GM21737 (cell line): ENCODE data around the gene PIK3AP1.
A peak's percentile ranks its signal among the peaks of the same experiment; 100 is the strongest.

Source experiments
- ATAC-seq: cut with Tn5 transposase; IDR thresholded peaks from one replicate; pipeline ENCODE4 v1.9.1; 2021; ENCODE audit warnings: mild to moderate bottlenecking, moderate library complexity; ENCODE audit not compliant: unreplicated experiment

Gene PIK3AP1

GRCh38 chr10:96648297-96648696 lies 72.0 kb downstream of the PIK3AP1 start:
- ATAC-seq: no peak

GRCh38 chr10:96647466-96647865 lies 72.8 kb downstream of the PIK3AP1 start:
- no peak for ATAC-seq

- ATAC-seq: no peak
Observed at GRCh38 chr10:96646751-96647166, 73.6 kb downstream of the PIK3AP1 start.

DNA sequence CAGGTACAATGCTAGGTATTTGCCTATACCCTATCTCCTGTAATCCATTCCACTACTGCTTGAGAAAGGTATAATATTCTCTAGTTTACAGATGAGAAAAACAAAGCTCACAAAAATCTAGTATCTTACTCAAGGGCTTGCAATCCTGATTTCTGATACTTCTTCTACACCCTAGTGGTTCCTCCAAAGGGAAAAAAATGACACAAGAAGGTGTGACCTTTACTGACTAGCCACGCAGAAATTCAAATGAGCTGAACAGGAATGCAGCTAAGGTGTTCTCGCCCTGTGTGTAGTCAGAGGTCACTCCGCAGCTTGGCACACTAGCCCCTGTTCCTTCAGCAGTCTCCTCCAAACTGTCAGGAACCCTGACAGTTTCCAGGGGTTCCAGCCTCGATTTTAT lies 74.0 kb downstream of the PIK3AP1 start:
- ATAC-seq: no peak

DNA sequence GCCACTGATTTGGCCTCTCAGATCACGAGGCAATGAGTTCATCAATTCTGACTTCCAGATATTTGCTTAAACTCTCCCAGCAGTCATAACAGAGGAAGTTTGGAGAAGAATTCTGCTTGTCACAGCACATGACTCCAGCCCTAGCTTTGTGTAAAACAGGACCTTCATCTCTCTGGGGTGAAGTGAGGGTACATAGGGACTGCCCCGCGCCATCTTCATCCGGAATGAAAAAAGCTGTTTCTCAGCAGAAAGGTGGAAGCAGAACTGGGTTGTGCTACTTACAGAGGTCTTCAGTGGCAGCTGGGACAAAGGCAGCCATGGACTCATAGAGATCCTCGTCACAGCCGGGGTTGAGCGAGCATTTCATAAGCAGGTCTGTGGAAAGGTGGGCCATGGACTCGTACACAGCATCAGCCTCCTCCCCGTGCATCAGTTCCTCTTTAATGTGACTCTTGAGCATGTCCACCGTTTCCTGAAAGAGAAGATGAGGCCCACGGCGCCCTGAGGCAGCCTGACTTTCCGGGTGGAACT lies 75.1 kb downstream of the PIK3AP1 start:
- ATAC-seq: peak; percentile 53

DNA sequence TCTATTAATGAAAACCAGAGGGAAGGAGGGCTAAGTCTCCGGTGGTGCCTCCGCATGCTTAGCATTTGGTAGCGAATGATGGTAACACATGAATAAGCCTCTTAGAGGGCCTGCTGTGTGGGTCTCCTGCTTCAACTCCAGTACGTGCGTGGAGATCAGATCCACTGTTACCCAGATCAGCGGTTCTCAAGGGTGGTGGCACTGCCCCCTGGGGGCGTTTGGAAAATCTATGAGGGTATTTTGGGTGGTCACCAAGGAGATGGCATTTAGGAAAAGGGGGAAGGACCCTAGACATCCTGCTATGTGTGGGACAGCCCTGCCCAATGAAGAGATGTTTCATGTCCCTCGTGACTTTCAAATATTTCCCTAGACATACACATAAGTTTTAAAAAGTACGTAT lies 76.4 kb downstream of the PIK3AP1 start:
- no peak for ATAC-seq

DNA sequence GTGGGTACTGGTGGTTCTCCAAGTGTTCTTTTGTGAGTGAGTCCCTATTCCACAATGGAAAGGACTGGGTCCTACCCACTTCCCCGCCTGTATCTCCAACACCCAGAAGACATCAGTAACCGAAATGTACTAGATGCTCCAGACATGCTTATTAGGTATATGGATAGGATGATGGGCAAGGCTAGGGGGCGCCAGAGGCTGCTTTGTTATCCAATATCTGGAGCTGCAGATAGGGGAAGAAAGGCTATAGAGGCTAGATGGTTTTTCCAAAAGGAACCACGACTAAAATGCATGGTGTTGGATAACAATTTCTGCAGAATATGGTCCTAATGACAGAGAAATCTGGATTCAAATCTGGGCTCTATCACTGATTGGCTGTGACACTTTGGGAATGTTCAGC lies 77.3 kb downstream of the PIK3AP1 start:
- no peak for ATAC-seq

GRCh38 chr10:96642530-96642929 lies 77.8 kb downstream of the PIK3AP1 start:
- ATAC-seq: no peak

DNA sequence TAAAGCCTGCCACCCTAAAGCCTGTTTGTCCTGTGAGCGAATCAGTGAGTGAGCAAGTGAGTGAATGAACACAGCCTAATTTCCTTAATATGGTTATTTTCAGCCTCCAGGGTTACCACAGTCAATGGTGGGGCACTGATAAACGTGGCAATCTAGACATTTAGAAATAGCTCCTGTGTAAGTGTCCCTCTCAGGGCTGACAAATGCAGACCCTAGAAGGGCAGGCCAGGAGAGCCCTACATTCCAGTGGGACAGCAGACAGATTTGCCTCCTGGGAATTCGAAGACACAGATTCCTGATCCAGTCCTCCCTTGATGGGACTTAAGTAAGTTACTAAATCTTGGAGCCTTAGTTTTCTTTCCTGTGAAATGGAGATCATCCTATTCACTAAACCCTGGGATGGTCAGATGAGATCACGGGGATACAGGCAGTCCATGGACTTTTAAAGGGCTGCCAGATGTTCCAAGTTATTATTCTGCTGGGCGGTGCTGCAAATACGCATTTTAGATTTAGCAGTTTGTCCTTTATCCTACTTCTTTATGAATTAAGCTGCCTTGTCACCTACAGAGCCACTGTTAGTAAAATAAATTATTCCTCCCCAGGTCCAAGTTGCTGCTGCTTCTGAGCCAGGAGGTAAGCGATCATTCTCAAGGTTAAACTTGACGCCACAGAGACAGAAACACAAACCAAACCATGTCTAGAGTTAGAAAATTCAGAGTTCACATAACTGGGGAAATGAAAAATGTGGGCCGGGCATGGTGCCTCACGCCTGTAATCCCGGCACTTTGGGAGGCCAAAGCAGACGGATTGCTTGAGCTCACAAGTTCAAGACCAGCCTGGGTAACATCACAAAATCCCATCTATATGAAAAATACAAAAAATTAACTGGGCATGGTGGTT lies 78.7 kb downstream of the PIK3AP1 start:
- no peak for ATAC-seq

- no peak for ATAC-seq
Observed at GRCh38 chr10:96639899-96640298, 80.4 kb downstream of the PIK3AP1 start.

- ATAC-seq: no peak
Observed at GRCh38 chr10:96638696-96639095, 81.6 kb downstream of the PIK3AP1 start.

DNA sequence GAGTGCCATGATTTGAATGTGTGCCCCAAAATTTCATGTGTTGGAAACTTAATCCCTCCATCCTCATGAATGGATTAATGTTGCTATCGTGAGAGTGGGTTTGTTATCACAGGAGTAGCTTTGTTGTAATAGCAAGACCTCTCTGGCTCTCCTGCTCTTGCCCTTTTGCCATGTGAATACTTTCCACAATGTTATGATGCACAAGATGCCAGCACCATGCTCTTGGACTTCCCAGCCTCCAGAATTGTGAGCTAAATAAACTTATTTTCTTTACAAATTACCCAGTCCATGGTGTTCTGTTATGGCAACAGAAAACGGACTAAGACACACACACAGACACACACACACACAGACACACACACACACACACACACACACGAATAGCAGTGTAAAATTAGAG lies 82.2 kb downstream of the PIK3AP1 start:
- ATAC-seq: no peak

GRCh38 chr10:96637709-96638108 lies 82.6 kb downstream of the PIK3AP1 start:
- ATAC-seq: no peak

GRCh38 chr10:96636551-96636950 lies 83.8 kb downstream of the PIK3AP1 start:
- no peak for ATAC-seq

GRCh38 chr10:96632974-96633710 lies 87.2 kb downstream of the PIK3AP1 start:
- no peak for ATAC-seq

DNA sequence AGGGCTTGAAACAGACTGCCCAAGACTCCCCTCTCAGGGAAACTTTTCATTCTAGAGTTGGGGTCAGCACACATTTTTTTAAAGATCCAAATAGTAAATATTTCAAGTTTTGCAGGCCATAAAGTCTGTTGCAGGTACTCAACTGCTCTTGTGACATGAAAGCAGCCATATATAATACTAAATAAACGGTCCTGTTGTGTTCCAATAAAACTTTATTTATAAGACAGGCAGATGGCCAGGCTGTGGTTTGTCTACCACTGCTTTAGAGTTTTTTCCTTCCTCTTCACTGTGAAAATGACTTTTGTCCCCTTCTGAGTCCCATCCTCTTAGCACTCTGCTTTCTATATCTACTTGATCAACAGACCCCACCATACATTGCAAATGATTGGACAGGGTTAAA lies 93.0 kb downstream of the PIK3AP1 start:
- no peak for ATAC-seq

- ATAC-seq: no peak
Observed at GRCh38 chr10:96626795-96627194, 93.5 kb downstream of the PIK3AP1 start.

GRCh38 chr10:96625173-96625572 lies 95.1 kb downstream of the PIK3AP1 start:
- no peak for ATAC-seq

DNA sequence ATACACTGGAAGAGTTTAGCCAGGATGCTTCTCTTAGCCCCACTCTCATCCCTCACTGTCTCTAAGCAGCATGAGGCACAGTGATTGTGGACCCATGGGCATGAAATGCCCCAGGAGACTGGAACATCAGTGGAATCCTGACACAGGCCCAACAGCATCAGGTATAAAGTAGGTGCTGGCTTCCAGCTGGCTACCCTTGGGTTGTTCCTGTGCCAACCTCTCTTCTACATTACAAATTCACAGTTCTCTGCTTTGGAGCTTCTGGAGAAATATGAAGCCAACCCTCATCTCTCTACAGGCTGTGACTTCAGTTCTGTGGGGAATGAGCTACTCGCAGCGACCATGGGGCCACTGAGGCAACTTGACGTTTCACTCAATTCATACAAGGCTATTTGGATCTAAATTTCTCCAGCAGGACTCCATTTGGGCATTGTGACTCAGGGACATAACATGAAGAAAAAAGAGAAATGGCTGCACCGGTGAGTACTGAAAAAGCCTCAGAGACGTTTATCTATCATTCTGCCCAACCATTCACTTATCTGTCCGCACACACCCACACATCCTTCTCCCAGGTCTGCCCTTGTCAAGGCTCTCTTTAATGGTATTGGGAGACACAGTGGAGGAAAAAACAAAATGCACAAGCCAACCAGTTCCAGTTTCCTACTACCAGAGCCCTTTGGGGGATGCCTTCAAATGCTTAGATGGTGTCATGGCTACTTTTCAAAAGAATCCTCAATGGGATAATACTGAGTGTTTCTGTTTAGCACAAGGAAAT lies 98.1 kb downstream of the PIK3AP1 start:
- no peak for ATAC-seq

- ATAC-seq: no peak
Observed at GRCh38 chr10:96619796-96620773, 100.2 kb downstream of the PIK3AP1 start.
